ENCODE data around the gene RNASE13.
"Not testable (repeated sequence)": the region's sequence is repeated elsewhere in the genome, so short reads cannot be mapped to it uniquely, and the experiment has no call there.

The RNASE13 gene

GRCh38 chr14:21011136-21011535 lies 23.5 kb downstream of the RNASE13 start:
- Histone ChIP-seq H3K4me3 (ENCODE audit: low read depth, low read length) (no peak overlapping the region), H3K9me3 (ENCODE audit: control insufficient read depth, insufficient read depth, low read length) (no peaks in the 10 kb centered on the region), H3K36me3 (ENCODE audit: control insufficient read depth, insufficient read depth, low read length) (no peaks in the 10 kb centered on the region), H3K4me1 (ENCODE audit: control insufficient read depth, insufficient read depth, low read length) (peaks cover 7% of the 10 kb centered on the region), H3K27me3 (ENCODE audit: control insufficient read depth, insufficient read depth, low read length) (no peaks in the 10 kb centered on the region), H3K9ac (ENCODE audit: low read depth, low read length) (no peak overlapping the region)

GRCh38 chr14:21009721-21010120 lies 24.9 kb downstream of the RNASE13 start:
- H3K4me3 ChIP-seq (ENCODE audit: low read depth, low read length); H3K9me3 ChIP-seq (ENCODE audit: control insufficient read depth, insufficient read depth, low read length); H3K9ac ChIP-seq (ENCODE audit: low read depth, low read length); H3K36me3 ChIP-seq (ENCODE audit: control insufficient read depth, insufficient read depth, low read length); H3K4me1 ChIP-seq (ENCODE audit: control insufficient read depth, insufficient read depth, low read length); H3K27me3 ChIP-seq (ENCODE audit: control insufficient read depth, insufficient read depth, low read length): not testable (repeated sequence)

DNA sequence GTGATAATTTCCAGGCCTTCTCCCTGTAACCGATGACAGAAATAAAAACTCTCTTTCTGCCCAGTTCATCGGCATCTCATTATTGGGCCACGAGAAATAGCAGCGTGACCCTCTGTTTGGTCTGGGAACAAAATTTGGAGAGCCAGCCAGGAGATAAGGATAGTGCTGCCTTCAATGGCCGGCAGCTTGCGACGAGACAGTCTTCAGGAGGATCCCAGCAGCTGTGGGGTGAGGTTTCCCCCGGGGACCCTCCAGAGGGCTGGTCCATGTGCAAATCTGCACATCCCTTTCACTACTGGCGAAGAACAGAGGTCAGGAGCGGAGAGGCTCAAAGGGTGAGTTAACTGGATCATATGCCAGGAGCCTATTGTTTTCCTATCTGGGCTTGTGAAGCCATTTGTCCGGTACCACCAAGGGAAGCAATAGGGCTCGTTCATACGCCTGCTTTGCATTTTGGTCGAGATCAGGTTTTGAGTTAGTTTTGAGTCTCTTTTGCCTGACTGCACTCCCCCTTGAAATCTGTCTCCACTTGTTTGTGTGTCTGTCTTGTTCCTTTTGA lies 30.7 kb downstream of the RNASE13 start:
- no peaks in the 10 kb centered on the region for H3K36me3 ChIP-seq (ENCODE audit: control insufficient read depth, insufficient read depth, low read length)
- H3K9me3 ChIP-seq (ENCODE audit: control insufficient read depth, insufficient read depth, low read length): no peaks in the 10 kb centered on the region
- H3K9ac ChIP-seq (ENCODE audit: low read depth, low read length): no peak overlapping the region

DNA sequence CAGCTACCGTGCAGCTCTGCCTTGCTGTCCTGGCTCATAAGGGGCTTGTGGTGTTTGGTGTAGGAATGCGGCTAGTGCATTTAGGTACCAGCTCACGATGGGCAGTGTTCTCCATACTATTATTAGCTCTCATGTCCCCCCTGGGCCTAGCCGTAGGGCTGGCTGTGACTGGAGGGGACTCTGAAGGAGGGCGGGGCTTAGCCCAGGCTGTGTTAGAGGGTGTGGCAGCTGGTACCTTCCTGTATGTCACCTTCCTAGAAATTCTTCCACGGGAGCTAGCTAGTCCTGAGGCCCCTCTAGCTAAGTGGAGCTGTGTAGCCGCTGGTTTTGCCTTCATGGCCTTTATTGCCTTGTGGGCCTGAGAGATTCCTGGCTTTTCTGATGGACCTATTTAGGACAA lies 33.4 kb downstream of the RNASE13 start:
- Histone ChIP-seq H3K9me3 (ENCODE audit: control insufficient read depth, insufficient read depth, low read length) (no peaks in the 10 kb centered on the region), H3K36me3 (ENCODE audit: control insufficient read depth, insufficient read depth, low read length) (peaks cover 6% of the 10 kb centered on the region), H3K27me3 (ENCODE audit: control insufficient read depth, insufficient read depth, low read length) (no peaks in the 10 kb centered on the region), H3K4me1 (ENCODE audit: control insufficient read depth, insufficient read depth, low read length) (peaks cover 5% of the 10 kb centered on the region), H3K4me3 (ENCODE audit: low read depth, low read length) (no peak overlapping the region), H3K9ac (ENCODE audit: low read depth, low read length) (no peak overlapping the region)

More for the DNA sequence above, 30.7 kb downstream of the RNASE13 start:
- Histone ChIP-seq H3K4me3 (ENCODE audit: low read depth, low read length) (no peak overlapping the region), H3K27me3 (ENCODE audit: control insufficient read depth, insufficient read depth, low read length) (no peaks in the 10 kb centered on the region), H3K4me1 (ENCODE audit: control insufficient read depth, insufficient read depth, low read length) (peaks cover 1% of the 10 kb centered on the region)

DNA sequence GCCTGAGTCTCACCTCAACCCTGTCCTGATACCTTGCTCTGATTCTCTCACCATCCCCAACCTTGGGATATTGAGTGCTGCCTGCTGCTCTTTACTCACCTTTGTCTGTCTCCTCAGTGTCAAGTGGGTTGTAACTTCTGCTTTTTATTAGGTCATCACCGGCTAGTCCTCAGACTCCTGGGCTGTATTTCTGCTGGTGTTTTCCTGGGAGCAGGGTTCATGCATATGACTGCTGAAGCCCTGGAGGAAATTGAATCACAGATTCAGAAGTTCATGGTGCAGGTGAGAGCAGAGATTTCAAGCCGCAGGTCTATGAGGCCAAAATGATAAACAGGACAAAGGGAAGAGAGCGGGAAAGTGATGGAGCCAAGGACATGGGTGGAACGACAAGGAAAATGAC lies 35.0 kb downstream of the RNASE13 start:
- Histone ChIP-seq H3K4me1 (ENCODE audit: control insufficient read depth, insufficient read depth, low read length) (peaks cover 5% of the 10 kb centered on the region), H3K9me3 (ENCODE audit: control insufficient read depth, insufficient read depth, low read length) (no peaks in the 10 kb centered on the region), H3K4me3 (ENCODE audit: low read depth, low read length) (no peak overlapping the region), H3K9ac (ENCODE audit: low read depth, low read length) (no peak overlapping the region), H3K36me3 (ENCODE audit: control insufficient read depth, insufficient read depth, low read length) (peaks cover 21% of the 10 kb centered on the region), H3K27me3 (ENCODE audit: control insufficient read depth, insufficient read depth, low read length) (no peaks in the 10 kb centered on the region)

- Histone ChIP-seq H3K9ac (ENCODE audit: low read depth, low read length) (no peak within 1 kb of the TSS), H3K36me3 (ENCODE audit: control insufficient read depth, insufficient read depth, low read length) (peaks cover 27% of the 10 kb centered on the region), H3K4me3 (ENCODE audit: low read depth, low read length) (no peak within 1 kb of the TSS), H3K9me3 (ENCODE audit: control insufficient read depth, insufficient read depth, low read length) (no peaks in the 10 kb centered on the region), H3K4me1 (ENCODE audit: control insufficient read depth, insufficient read depth, low read length) (peaks cover 5% of the 10 kb centered on the region), H3K27me3 (ENCODE audit: control insufficient read depth, insufficient read depth, low read length) (no peaks in the 10 kb centered on the region)
Observed at GRCh38 chr14:20998674-20999366, 35.8 kb downstream of the RNASE13 start, which contains the start of gene SLC39A2. Gene SLC39A2 (plus strand): TSS chr14:20999293. CDS start chr14:20999447, 154 bp downstream.

DNA sequence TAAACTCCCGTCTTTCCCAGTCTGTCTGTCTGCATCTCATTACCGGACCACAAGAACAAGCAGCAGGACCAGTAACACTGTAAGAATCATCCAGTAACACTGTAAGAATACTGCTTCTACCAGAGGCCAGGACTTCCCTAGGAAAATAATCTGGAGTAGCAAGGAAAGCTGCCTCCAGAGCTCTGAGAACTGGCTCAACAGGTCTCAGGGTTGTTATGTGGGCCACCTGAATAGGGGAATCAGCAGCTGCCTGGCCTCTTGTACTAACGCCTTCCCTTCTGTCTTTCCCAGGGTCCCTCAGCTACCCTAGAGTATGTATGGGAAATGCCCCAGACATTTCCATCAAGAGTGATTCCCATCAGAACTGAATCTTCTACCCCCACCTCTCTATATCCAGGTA lies 36.5 kb downstream of the RNASE13 start:
- Histone ChIP-seq H3K4me1 (ENCODE audit: control insufficient read depth, insufficient read depth, low read length) (peaks cover 5% of the 10 kb centered on the region), H3K9me3 (ENCODE audit: control insufficient read depth, insufficient read depth, low read length) (no peaks in the 10 kb centered on the region), H3K9ac (ENCODE audit: low read depth, low read length) (no peak overlapping the region), H3K4me3 (ENCODE audit: low read depth, low read length) (no peak overlapping the region), H3K36me3 (ENCODE audit: control insufficient read depth, insufficient read depth, low read length) (peaks cover 27% of the 10 kb centered on the region), H3K27me3 (ENCODE audit: control insufficient read depth, insufficient read depth, low read length) (no peaks in the 10 kb centered on the region)

DNA sequence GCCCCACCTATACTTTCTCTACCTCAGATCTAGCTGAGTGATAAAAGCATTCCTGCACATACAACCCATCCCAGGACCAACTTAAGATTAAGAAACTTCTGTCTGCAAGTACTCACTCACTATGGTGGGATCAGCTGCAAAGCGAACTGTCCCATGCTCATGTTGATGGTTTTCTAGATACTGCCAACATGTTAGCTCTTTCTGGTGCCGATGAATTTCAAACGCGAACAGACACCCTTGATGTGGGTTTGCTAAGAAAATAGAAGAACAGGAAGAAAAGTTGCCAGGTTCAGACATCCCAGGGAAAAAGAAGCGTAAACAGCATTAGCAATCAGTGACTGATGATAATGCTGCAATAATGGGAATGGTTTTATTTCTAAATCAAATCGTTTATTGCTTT lies 37.0 kb downstream of the RNASE13 start:
- peaks cover 27% of the 10 kb centered on the region for H3K36me3 ChIP-seq (ENCODE audit: control insufficient read depth, insufficient read depth, low read length)
- H3K9ac ChIP-seq (ENCODE audit: low read depth, low read length): no peak overlapping the region
- no peaks in the 10 kb centered on the region for H3K27me3 ChIP-seq (ENCODE audit: control insufficient read depth, insufficient read depth, low read length)
- H3K9me3 ChIP-seq (ENCODE audit: control insufficient read depth, insufficient read depth, low read length): no peaks in the 10 kb centered on the region
- H3K4me1 ChIP-seq (ENCODE audit: control insufficient read depth, insufficient read depth, low read length): peaks cover 5% of the 10 kb centered on the region
- no peak overlapping the region for H3K4me3 ChIP-seq (ENCODE audit: low read depth, low read length)

- H3K4me1 ChIP-seq (ENCODE audit: control insufficient read depth, insufficient read depth, low read length): peaks cover 5% of the 10 kb centered on the region
- H3K9ac ChIP-seq (ENCODE audit: low read depth, low read length): no peak overlapping the region
- no peaks in the 10 kb centered on the region for H3K27me3 ChIP-seq (ENCODE audit: control insufficient read depth, insufficient read depth, low read length)
- H3K9me3 ChIP-seq (ENCODE audit: control insufficient read depth, insufficient read depth, low read length): no peaks in the 10 kb centered on the region
- no peak overlapping the region for H3K4me3 ChIP-seq (ENCODE audit: low read depth, low read length)
- peaks cover 27% of the 10 kb centered on the region for H3K36me3 ChIP-seq (ENCODE audit: control insufficient read depth, insufficient read depth, low read length)
Observed at GRCh38 chr14:20997115-20997514, 37.5 kb downstream of the RNASE13 start.

DNA sequence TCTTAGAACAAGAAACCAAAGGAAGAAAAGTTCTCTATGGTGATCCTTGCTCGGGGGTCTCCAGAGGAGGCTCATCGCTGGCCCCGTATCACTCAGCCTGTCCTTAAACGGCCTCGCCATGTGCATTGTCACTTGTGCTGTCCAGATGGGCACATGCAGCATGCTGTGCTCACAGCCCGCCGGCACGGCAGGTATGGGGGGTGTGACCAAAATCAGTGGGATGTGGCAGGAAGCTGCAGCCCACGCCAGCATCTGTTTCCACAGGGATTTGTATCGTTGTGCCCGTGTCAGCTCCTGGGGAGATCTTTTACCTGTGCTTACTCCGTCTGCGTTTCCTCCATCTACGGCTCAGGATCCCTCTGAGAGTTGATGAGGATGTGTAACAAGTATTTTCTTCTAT lies 38.1 kb downstream of the RNASE13 start:
- Histone ChIP-seq H3K4me1 (ENCODE audit: control insufficient read depth, insufficient read depth, low read length) (peaks cover 5% of the 10 kb centered on the region), H3K36me3 (ENCODE audit: control insufficient read depth, insufficient read depth, low read length) (peaks cover 30% of the 10 kb centered on the region), H3K4me3 (ENCODE audit: low read depth, low read length) (no peak overlapping the region), H3K9me3 (ENCODE audit: control insufficient read depth, insufficient read depth, low read length) (no peaks in the 10 kb centered on the region), H3K9ac (ENCODE audit: low read depth, low read length) (no peak overlapping the region), H3K27me3 (ENCODE audit: control insufficient read depth, insufficient read depth, low read length) (no peaks in the 10 kb centered on the region)

DNA sequence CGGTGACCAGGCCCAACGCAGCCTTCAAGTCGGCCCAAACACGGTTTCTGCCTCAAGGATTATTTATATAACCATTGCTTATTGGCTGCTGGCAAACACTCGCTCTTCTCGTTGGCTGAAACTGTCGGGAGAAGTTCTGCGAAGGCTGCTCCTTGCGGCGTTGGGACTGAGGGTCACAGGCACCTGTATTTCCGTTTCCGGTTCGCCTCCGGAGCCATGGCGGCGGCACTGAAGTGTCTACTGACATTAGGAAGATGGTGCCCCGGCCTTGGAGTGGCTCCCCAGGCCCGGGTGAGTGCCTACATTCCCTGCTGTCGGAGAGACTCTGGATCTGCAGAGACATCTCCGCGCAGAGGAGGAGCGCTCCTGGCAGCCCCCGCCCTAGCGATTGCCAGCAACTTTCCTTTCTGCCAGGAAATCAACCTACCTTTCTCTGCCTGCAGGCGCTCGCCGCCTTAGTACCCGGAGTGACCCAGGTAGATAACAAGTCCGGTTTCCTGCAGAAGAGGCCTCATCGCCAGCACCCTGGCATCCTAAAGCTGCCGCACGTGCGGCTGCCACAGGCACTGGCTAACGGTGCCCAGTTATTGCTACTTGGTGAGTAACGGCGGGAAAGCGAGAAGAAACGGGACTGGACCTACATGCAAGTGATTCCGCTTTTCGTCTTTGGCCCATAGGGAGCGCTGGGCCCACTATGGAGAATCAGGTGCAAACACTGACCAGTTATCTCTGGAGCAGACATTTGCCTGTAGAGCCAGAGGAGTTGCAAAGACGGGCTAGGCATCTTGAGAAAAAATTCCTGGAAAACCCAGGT lies 44.6 kb downstream of the RNASE13 start, which contains the start of gene METTL17:
Gene METTL17 (plus strand): TSS at position 194 of the 814 bp plus-strand sequence. CDS start 23 bp downstream, at position 217.
- H3K9ac ChIP-seq (ENCODE audit: low read depth, low read length): peak within 1 kb of the TSS; percentile 70
- H3K4me3 ChIP-seq (ENCODE audit: low read depth, low read length): peak within 1 kb of the TSS; percentile 91

GRCh38 chr14:20989471-20989786 lies 45.2 kb downstream of the RNASE13 start:
- Histone ChIP-seq H3K9ac (ENCODE audit: low read depth, low read length) (no peak overlapping the region), H3K9me3 (ENCODE audit: control insufficient read depth, insufficient read depth, low read length) (no peaks in the 10 kb centered on the region), H3K4me1 (ENCODE audit: control insufficient read depth, insufficient read depth, low read length) (no peaks in the 10 kb centered on the region), H3K4me3 (ENCODE audit: low read depth, low read length) (peak overlapping the region; percentile 91), H3K27me3 (ENCODE audit: control insufficient read depth, insufficient read depth, low read length) (no peaks in the 10 kb centered on the region), H3K36me3 (ENCODE audit: control insufficient read depth, insufficient read depth, low read length) (peaks cover 8% of the 10 kb centered on the region)

More for the DNA sequence above, 44.6 kb downstream of the RNASE13 start, which contains the start of gene METTL17:
- no peaks in the 10 kb centered on the region for H3K4me1 ChIP-seq (ENCODE audit: control insufficient read depth, insufficient read depth, low read length)
- H3K27me3 ChIP-seq (ENCODE audit: control insufficient read depth, insufficient read depth, low read length): no peaks in the 10 kb centered on the region
- no peaks in the 10 kb centered on the region for H3K9me3 ChIP-seq (ENCODE audit: control insufficient read depth, insufficient read depth, low read length)
- peaks cover 12% of the 10 kb centered on the region for H3K36me3 ChIP-seq (ENCODE audit: control insufficient read depth, insufficient read depth, low read length)

Data from iPS-15b (cell line).